Esophagus muscularis mucosa (tissue), 3 donors: ENCODE measurements around the gene PAQR5.

Source experiments
- CTCF ChIP-seq, 3 experiments: fragments of 200-600 bp in 2 of 3; fragments of 450-650 bp in 1 of 3; sonication (generic) in 2 of 3; IDR thresholded peaks; one replicate each; pipeline ENCODE4 v1.5.1; 2017 to 2019; ENCODE audit warnings: antibody characterized with exemption in 3 of 3, mild to moderate bottlenecking in 2 of 3, moderate library complexity in 1 of 3
- POLR2A ChIP-seq: fragments of 450-650 bp; IDR thresholded peaks from one replicate; pipeline ENCODE4 v1.6.1; 2017; ENCODE audit warnings: antibody characterized with exemption, moderate library complexity, mild to moderate bottlenecking, low read depth
- POLR2AphosphoS5 ChIP-seq, 2 donors: sonication (generic); formaldehyde crosslinking; IDR thresholded peaks; one replicate each; pipeline ENCODE4 v1.6.1; 2017; ENCODE audit warnings: antibody characterized with exemption in 2 of 2

DNA sequence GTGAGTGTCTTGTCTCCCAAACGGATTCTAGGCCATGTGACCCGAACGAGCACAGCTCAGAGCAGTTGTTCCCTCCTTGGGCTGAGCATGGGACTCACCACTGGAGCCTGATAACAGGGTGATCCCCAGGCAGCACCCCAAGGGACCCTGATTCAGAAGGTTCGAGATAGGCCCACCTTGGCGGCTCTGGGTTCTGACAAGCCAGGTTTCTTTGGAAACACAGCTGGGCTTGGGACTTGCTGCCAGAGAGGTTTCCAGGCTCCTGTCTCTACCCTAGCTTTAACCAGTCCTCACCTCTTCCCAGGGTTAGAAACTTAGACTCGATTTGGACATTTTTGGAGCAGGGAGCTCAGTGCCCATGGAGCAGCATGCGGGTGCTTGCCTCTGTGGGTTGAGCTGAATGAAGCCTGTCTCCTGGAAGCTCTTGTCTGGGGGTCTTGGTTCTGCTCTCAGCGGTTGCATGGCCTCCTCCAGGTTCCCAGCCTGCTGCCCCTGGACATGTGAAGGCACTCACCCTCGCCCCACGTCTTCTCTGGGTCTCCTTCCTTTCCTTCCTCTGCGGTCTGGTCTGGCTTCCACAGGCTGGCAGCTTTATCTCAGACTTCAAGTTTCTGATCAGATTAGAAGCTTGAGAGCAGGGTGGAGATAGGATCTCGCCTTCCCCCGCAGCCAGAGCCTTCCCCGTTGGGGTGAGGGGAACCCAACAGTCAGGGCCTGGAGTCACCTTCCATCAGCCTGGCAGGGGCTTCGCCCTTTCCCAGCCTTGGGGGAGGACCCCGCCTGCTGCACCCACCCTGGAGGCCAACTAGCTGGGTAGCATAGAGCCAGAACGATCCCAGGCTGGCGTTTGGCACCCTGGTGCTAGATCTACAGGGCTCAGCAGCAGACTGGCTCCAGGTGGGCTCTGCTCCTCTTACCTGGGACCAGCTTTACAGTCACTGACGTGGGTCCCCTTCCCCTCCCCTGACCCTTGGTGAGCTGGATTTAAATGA is 21.0 kb downstream of the PAQR5 start:
- TF ChIP-seq CTCF (IDR thresholded peaks at IDR 0.05), result no peak
- no peak for TF ChIP-seq POLR2AphosphoS5 (IDR thresholded peaks at IDR 0.05)
- no peak for TF ChIP-seq POLR2A
